ENCODE data around the gene CDC37. TPM values are rescaled to one million over a fixed set of nuclear protein-coding genes. Genes with fewer than 3 reads are reported as not detected.

The CDC37 gene
- total RNA-seq, 1 experiment from 2014 or later, result 154 TPM

DNA sequence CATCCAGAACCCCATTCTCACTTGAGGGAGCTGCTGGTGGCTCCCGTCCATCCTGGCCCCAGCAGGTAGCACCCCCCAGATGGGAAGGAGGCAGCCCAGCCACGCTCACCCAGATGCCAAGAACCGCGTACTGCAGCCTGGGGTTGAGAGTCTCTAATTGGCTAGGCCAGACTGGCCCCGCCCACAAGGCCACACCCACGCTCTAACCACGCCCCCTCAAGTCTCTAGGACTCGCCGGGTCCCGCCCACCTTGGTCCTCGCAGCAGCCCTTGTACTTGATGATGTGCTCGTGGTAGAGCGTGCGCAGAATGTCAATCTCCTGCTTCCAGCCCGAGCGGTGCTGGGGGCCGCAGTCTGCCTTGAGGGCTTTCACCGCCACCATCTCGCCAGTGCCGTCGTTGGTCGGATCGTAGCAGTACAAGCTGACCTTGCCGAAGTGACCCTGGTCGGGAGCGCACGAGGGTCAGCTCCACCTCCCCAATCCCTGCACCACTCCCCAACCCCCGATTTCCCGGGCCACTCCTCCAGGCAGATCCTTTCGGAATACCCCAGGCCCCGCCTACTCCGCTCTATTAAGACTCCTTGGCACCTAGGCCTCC is 49.5 kb downstream of the CDC37 start:
- ChIA-PET POLR2A (interaction anchor here (0.7 kb wide), 1 partner anchor 16 kb away, joined by 5 read pairs; no protein-coding TSS in a partner anchor), CTCF (no interaction called here)
- peaks cover 1% of the 10 kb centered on the region; the same call in 1 of the 2 replicates for H3K36me3 ChIP-seq (ENCODE audit: control insufficient read depth, insufficient read depth, low read length)
- Mint-ChIP-seq H3K27me3 (ENCODE audit: insufficient read depth, unreplicated experiment) (no peaks in the 10 kb centered on the region), H3K4me1 (ENCODE audit: low read depth, unreplicated experiment) (no peaks in the 10 kb centered on the region), H3K9me3 (ENCODE audit: unreplicated experiment) (no peaks in the 10 kb centered on the region), H3K4me3 (ENCODE audit: unreplicated experiment) (no peak overlapping the region), H3K36me3 (ENCODE audit: insufficient read depth, unreplicated experiment) (peaks cover 46% of the 10 kb centered on the region), H3K27ac (ENCODE audit: unreplicated experiment) (no peak overlapping the region)
- intact Hi-C loops (cut with micrococcal nuclease; ENCODE audit: unreplicated experiment), result no loop called here
- no peaks in the 10 kb centered on the region for H3K27me3 ChIP-seq (replicated peaks; ENCODE audit: control insufficient read depth, insufficient read depth, low read length)
- H3K4me1 ChIP-seq, result no peaks in the 10 kb centered on the region
- no TSS peak for BruUV-seq (replicated peaks)
- no peak for TF ChIP-seq CTCF (IDR thresholded peaks at IDR 0.05; ENCODE audit: insufficient read depth in 1 of 2, low read depth in 1 of 2, low read length in 1 of 2, severe bottlenecking in 1 of 2, unreplicated experiment in 1 of 2)
- no peak overlapping the region for H3K4me3 ChIP-seq (ENCODE audit: low read depth, low read length)
- DNase-seq, result peak; percentile 28 to 52
- H3K9me3 ChIP-seq, result no peaks in the 10 kb centered on the region

DNA sequence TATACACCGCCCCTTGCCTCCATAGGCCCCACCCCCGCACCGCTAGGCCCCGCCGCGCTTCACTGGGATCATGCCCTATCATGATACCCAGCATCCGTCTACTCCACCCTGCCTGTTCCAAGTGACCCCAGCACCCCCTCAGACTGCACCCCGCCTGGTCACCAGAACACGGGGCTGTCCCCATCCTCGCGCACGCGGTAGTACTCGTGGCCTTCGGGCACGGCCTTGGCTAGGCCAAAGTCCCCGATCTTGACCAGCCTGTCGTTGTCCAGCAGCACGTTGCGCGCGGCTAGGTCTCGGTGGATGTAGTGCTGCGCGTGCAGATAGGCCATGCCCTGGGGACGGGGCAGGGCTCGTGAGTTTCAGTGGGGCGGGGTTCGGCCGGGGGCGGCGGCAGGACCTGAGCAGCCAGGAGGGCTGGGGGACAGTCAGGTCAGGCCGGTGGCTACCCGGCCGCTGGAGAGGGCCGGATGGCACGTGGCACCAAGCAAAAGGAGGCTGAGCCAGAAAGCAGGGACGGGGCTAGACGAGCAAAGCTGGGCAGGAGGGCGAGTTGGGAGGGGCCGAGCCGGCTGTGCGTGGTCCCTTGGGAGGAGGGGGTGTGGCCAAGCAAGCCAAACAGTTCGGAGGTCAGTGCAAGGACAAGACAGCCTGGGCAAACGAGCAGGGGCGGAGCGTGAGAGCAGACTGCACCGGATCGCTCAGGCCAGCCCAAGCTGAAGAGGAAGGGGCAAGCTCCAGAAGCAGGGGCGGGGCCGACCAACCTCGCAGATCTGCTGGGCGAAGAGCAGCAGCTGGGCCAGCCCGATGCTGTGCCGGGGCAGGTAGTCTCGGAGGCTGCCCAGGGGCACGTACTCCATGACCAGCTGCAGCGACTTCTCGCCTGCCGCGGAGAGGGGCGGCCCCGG is 50.3 kb downstream of the CDC37 start:
- no peak for TF ChIP-seq CTCF (IDR thresholded peaks at IDR 0.05; ENCODE audit: insufficient read depth in 1 of 2, low read depth in 1 of 2, low read length in 1 of 2, severe bottlenecking in 1 of 2, unreplicated experiment in 1 of 2)
- no peak overlapping the region for H3K4me3 Mint-ChIP-seq (ENCODE audit: unreplicated experiment)
- H3K4me3 ChIP-seq (ENCODE audit: low read depth, low read length), result no peak overlapping the region
- no peaks in the 10 kb centered on the region for H3K4me1 Mint-ChIP-seq (ENCODE audit: low read depth, unreplicated experiment)
- H3K4me1 ChIP-seq, result no peaks in the 10 kb centered on the region
- ChIA-PET POLR2A (no interaction called here), CTCF (no interaction called here)
- no peaks in the 10 kb centered on the region for H3K27me3 Mint-ChIP-seq (ENCODE audit: insufficient read depth, unreplicated experiment)
- peaks cover 42% of the 10 kb centered on the region for H3K36me3 Mint-ChIP-seq (ENCODE audit: insufficient read depth, unreplicated experiment)
- no TSS peak for BruUV-seq (replicated peaks)
- H3K36me3 ChIP-seq (ENCODE audit: control insufficient read depth, insufficient read depth, low read length), result peaks cover 1% of the 10 kb centered on the region; the same call in 1 of the 2 replicates
- no peaks in the 10 kb centered on the region for H3K27me3 ChIP-seq (replicated peaks; ENCODE audit: control insufficient read depth, insufficient read depth, low read length)
- intact Hi-C loops (cut with micrococcal nuclease; ENCODE audit: unreplicated experiment), result no loop called here
- no peaks in the 10 kb centered on the region for H3K9me3 ChIP-seq
- no peaks in the 10 kb centered on the region for H3K9me3 Mint-ChIP-seq (ENCODE audit: unreplicated experiment)
- H3K27ac Mint-ChIP-seq (ENCODE audit: unreplicated experiment), result no peak overlapping the region
- DNase-seq, result peak; percentile 24 to 61

- CTCF ChIA-PET, result no interaction called here
- no peak overlapping the region for H3K4me3 Mint-ChIP-seq (ENCODE audit: unreplicated experiment)
These were observed 56.8 kb downstream of the CDC37 start for GRCh38 chr19:10346509-10346908.

More at GRCh38 chr19:10346509-10346908, 56.8 kb downstream of the CDC37 start:
- no peaks in the 10 kb centered on the region for H3K4me1 Mint-ChIP-seq (ENCODE audit: low read depth, unreplicated experiment)
- peaks cover 1% of the 10 kb centered on the region; the same call in 1 of the 2 replicates for H3K36me3 ChIP-seq (ENCODE audit: control insufficient read depth, insufficient read depth, low read length)
- intact Hi-C loops (cut with micrococcal nuclease; ENCODE audit: unreplicated experiment), result no loop called here
- H3K9me3 ChIP-seq, result no peaks in the 10 kb centered on the region
- H3K9me3 Mint-ChIP-seq (ENCODE audit: unreplicated experiment), result no peaks in the 10 kb centered on the region
- no peaks in the 10 kb centered on the region for H3K27me3 Mint-ChIP-seq (ENCODE audit: insufficient read depth, unreplicated experiment)
- H3K4me1 ChIP-seq, result no peaks in the 10 kb centered on the region
- no peak overlapping the region for H3K4me3 ChIP-seq (ENCODE audit: low read depth, low read length)
- H3K36me3 Mint-ChIP-seq (ENCODE audit: insufficient read depth, unreplicated experiment), result peaks cover 4% of the 10 kb centered on the region
- POLR2A ChIA-PET, result no interaction called here
- no peak overlapping the region for H3K27ac Mint-ChIP-seq (ENCODE audit: unreplicated experiment)
- TF ChIP-seq CTCF (IDR thresholded peaks at IDR 0.05; ENCODE audit: insufficient read depth in 1 of 2, low read depth in 1 of 2, low read length in 1 of 2, severe bottlenecking in 1 of 2, unreplicated experiment in 1 of 2), result no peak
- DNase-seq, result no peak
- BruUV-seq (replicated peaks), result no TSS peak
- no peaks in the 10 kb centered on the region for H3K27me3 ChIP-seq (replicated peaks; ENCODE audit: control insufficient read depth, insufficient read depth, low read length)
